T-helper 1 cell treated with Interleukin-12 subunit alpha and Interleukin-12 subunit beta and Interleukin-4 antibody, amounts not matched to agents 30 μg/mL and 1 μg/mL, for 36 hours (primary cell): ENCODE results near the gene RAMACL.

Source experiments
- H3K27ac Mint-ChIP-seq: one replicate; pipeline ENCODE4 v1.8.0; 2021; ENCODE audit warnings: mild to moderate bottlenecking, mixed read lengths
- H3K27me3 Mint-ChIP-seq: one replicate; pipeline ENCODE4 v1.8.0; 2021; ENCODE audit warnings: low read depth, mixed read lengths
- H3K36me3 Mint-ChIP-seq: one replicate; pipeline ENCODE4 v1.8.0; 2021; ENCODE audit warnings: low read depth, mixed read lengths
- H3K4me1 Mint-ChIP-seq: one replicate; pipeline ENCODE4 v1.8.0; 2021; ENCODE audit warnings: low read depth, mixed read lengths
- H3K4me3 Mint-ChIP-seq: one replicate; pipeline ENCODE4 v1.8.0; 2021; ENCODE audit warnings: mild to moderate bottlenecking, moderate library complexity, mixed read lengths
- H3K9me3 Mint-ChIP-seq: one replicate; pipeline ENCODE4 v1.8.0; 2021; ENCODE audit warnings: mixed read lengths

RAMACL gene

DNA sequence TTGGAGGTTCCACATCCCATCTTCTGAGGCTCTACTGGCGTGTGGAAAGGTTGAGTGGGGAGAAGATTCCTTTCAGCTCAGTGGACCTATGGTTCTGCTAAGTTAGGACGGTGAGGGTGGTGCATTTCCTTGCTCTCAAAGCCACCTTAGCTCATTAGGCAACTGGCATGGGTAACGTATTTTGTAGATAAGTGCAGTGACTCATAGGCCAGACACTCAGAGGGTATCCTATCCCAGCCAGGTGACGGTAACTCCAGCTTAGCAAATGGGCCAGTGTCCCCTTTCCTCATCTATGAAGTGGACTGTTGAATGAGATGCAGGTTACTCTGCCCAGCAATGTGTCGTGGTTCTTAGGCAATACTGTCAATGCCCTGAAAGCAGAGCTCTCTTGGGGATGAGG, 36.8 kb upstream of the RAMACL start:
- H3K9me3 Mint-ChIP-seq: no peaks in the 10 kb centered on the region
- no peaks in the 10 kb centered on the region for H3K36me3 Mint-ChIP-seq
- H3K27ac Mint-ChIP-seq: no peak overlapping the region
- H3K4me3 Mint-ChIP-seq: no peak overlapping the region
- peaks cover 11% of the 10 kb centered on the region for H3K4me1 Mint-ChIP-seq
- peaks cover 32% of the 10 kb centered on the region for H3K27me3 Mint-ChIP-seq

DNA sequence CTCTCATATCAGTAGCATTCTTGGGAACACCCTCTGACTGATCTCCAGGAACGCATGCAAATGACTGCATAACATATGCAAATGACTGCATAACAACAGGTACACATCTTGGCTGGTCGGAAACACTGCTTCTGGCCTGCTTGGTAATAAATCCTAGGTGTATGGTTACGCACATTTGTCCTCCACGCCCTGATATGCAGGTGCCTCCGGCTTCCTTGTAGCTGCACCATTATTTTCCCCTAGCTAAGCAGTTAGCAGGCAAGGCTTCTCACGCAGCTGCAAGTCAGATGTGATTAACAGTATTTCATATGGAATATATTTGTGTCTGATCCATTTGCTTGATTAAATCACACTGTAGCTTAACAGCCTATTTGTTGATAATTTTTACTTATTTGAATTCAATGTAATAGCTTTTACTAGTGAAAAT, 34.6 kb upstream of the RAMACL start:
- Mint-ChIP-seq H3K9me3 (no peaks in the 10 kb centered on the region), H3K4me1 (peaks cover 6% of the 10 kb centered on the region)

DNA sequence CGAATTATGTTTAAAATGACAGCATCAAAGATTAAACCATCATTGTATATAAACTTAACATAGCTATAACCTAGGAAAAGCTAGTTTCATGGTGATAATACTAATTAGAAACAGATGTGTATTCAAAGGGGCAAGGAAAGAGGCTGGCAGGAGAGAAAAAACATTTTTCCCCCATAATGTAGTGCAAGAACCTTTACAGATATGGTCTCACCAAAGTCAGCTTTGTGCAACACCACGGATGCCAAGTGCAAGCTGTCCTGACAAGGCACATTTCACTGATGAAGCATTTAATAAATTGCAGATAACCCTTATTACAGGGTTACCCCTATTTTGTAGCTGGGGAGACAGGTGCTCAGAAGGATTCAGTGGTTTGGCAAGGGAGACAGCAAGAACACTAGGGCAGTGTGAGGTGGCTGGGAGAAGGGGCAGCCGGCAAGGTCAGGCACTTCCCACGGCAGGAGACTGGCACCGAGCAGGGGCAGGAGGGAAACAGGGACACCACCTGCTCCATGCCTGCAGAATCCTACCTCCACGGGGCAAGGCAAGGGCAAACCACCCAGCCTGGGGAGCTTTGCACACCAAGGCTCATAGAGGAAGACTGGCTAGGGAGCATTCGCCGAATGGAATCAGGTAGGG, 34.1 kb upstream of the RAMACL start:
- H3K9me3 Mint-ChIP-seq: no peaks in the 10 kb centered on the region
- H3K27me3 Mint-ChIP-seq: peaks cover 22% of the 10 kb centered on the region
- H3K27ac Mint-ChIP-seq: no peak overlapping the region
- peaks cover 2% of the 10 kb centered on the region for H3K4me1 Mint-ChIP-seq
- H3K4me3 Mint-ChIP-seq: no peak overlapping the region
- no peaks in the 10 kb centered on the region for H3K36me3 Mint-ChIP-seq

More for the DNA sequence above, 34.6 kb upstream of the RAMACL start:
- H3K27ac Mint-ChIP-seq: no peak overlapping the region
- no peak overlapping the region for H3K4me3 Mint-ChIP-seq
- peaks cover 28% of the 10 kb centered on the region for H3K27me3 Mint-ChIP-seq
- no peaks in the 10 kb centered on the region for H3K36me3 Mint-ChIP-seq

DNA sequence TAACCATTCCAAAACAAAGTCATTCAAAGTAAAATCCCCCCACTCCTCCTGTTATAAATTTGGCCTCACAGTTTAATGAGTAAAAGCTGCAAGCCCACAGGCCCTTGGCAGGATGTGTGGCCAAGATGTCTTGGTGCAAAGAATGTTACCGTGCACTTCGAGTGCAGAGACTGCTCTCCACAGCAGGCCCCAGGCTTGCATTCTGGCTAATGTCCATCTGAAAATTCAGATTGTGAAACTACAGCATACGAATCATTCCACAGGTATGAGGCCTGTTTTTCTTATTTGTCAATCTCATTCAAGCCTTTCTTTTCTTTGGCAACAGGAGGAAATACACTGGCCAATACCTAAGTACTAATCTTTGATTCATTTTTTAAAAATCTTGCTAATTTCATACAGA, 33.4 kb upstream of the RAMACL start:
- Mint-ChIP-seq H3K4me3 (no peak overlapping the region), H3K36me3 (no peaks in the 10 kb centered on the region), H3K27ac (no peak overlapping the region), H3K4me1 (peaks cover 1% of the 10 kb centered on the region), H3K27me3 (peaks cover 16% of the 10 kb centered on the region), H3K9me3 (no peaks in the 10 kb centered on the region)

DNA sequence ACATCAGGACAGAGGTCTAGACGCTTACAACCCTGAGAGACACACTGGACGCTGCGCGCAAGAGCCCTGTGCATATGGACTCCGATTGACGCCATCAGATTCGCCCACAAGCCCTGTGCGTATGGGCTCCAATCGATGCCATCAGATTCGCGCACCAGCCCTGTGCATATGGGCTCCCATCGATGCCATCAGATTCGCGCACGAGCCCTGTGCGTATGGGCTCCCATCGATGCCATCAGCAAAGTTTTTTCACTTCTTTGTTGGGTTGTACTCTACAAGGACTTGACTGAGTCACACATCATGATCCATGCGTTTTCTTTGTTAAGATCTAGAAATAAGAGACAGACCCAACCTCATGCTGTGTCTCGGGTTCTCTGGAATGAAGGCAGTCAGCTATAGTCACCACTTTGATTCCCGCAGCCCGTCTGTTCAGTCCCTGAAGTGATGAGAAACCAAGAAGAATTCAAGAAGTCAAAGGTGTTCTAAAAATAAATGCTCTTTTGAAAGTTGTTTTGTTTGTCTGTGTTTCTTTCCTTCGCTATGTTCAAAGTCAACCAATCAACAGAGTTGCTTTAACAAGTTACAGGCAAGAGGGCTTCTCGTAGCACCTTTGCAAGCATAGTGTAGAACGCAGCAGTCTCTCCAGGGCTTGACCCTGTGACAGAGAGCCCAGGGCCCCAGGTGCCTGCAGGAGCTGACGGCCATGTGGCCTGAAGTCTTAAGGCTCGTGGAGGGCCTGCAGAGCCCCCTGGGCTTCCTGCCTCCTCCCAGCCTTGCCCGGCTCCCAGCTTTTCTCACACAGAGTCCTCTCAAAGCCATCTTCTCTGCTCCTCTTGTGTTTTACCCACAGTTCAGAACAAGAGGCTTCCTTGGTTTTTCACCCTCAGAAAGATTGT, 32.6 kb upstream of the RAMACL start:
- H3K4me1 Mint-ChIP-seq: peaks cover 1% of the 10 kb centered on the region
- H3K27ac Mint-ChIP-seq: no peak overlapping the region
- peaks cover 12% of the 10 kb centered on the region for H3K27me3 Mint-ChIP-seq
- H3K4me3 Mint-ChIP-seq: no peak overlapping the region
- H3K36me3 Mint-ChIP-seq: no peaks in the 10 kb centered on the region
- H3K9me3 Mint-ChIP-seq: no peaks in the 10 kb centered on the region

DNA sequence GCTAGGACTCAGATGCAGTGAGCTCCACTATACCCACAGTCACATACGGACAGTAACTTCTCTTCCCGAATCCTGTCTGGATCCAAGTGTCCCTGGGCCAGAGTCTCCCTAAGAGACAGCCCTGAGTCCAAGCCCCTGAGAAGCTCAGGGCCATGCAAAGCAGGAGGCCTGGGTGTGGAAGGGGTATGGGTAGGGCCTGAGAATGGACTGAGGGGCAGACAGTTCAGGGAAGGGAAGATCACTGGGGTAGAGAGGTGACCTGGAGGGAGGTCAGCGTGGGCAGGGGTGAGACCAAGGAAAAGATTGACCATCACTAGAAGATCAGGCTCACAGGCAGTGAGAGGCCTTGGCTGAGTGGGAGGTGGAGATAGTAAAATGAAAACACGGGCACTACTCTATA, 31.8 kb upstream of the RAMACL start:
- Mint-ChIP-seq H3K9me3 (no peaks in the 10 kb centered on the region), H3K4me1 (peaks cover 1% of the 10 kb centered on the region), H3K27me3 (peaks cover 8% of the 10 kb centered on the region), H3K36me3 (no peaks in the 10 kb centered on the region), H3K27ac (no peak overlapping the region), H3K4me3 (no peak overlapping the region)

DNA sequence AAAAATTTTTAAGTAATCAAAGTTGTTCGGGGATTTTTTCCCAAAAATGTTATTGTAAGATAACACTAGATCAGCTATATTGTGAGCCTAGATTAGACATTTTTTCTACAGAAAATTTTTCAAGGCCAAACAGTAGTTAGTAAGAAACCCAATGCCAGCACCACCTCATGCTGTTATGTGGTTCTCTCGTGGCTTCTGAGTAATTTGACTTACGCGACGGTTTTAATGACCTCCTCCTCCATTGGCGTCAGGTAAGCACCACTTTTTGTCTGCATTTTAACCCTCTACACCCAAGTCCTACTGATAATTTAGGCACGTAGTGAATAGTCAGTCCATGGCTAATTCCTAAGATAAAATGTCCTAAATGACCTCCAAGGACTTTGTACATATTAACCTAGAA, 30.9 kb upstream of the RAMACL start:
- Mint-ChIP-seq H3K27me3 (no peaks in the 10 kb centered on the region), H3K9me3 (no peaks in the 10 kb centered on the region), H3K4me3 (no peak overlapping the region), H3K4me1 (peaks cover 1% of the 10 kb centered on the region), H3K27ac (no peak overlapping the region), H3K36me3 (no peaks in the 10 kb centered on the region)

DNA sequence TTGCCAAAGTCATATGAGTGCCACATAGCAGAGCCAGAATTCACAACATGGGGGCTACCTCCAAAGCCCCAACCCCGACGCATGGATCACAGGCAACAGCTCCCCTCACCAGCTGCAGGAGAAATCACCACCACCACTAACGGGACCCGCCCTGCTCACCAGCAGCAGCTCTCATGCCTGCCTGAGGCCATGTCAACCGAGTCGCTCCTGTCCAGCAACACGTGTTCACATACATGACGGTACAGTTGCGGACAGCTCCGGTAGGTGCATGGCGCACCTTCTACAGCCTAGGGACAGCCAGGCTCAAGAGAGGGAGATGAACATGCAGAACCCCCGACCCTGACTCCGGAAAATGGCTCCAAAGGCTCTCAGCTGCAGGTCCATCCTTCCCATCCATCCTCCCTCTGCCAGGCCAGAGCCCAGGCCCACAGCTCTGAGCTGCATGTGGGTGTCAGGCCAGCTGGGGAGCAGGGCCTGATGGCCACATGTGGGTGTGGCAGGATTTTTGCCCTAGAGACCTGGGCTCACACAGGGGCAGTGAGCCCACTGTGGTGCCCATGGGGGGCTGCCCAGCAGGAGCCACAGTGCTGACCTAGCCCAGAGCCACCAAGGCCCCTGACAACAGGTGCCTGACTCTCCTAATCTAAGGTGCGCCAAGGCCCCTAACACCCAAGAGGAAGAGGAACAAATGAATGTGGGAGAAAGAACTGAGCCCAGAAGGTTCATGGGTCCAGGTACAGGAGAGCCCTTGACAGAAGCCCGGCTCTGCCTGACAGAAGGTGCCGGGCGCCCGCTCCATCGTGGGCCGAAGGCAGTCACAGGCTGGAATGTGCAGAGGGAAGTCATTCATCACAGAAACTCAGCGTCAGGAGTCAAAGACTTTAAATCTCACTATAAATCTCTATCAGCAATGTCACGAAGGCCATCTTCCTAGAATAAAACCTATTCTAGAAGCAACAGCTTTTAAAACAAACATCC, 30.1 kb upstream of the RAMACL start:
- Mint-ChIP-seq H3K27ac (no peak overlapping the region), H3K4me3 (no peak overlapping the region), H3K36me3 (no peaks in the 10 kb centered on the region), H3K4me1 (peaks cover 1% of the 10 kb centered on the region), H3K27me3 (no peaks in the 10 kb centered on the region), H3K9me3 (no peaks in the 10 kb centered on the region)

DNA sequence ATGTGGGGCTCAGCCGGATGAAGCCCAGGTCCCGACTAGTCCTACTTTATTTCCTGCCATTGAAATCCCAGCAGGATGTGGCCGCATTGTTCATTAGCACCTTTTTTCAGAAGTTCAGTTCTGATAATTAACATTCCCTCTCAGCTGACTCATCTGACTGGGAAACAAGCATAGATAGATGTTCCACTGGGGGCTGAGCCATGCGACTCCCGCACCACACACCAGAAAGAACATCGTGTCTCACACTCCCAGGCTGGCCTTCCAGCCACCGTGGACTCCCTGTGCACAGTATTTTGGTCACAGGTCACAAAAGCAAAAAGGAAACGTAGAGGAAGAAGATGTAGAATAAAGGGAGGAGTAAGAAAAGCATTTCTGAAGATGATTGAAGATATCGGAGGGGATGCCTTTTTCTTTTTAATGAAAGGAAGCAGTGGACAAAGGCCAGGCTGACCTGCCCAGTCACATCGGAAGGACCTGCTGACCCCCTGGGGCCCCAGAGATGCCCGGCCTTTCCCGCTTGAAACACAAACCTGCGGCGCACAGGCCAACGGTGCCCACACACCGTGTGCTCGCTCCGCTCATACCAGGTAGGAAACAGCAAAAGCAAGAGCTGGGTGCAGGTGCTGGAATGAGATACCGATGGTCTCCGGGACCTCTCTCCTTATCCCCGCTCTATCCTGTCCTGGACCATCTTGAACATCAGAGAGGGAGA, 28.7 kb upstream of the RAMACL start:
- Mint-ChIP-seq H3K27ac (no peak overlapping the region), H3K9me3 (no peaks in the 10 kb centered on the region), H3K36me3 (no peaks in the 10 kb centered on the region), H3K4me3 (no peak overlapping the region), H3K27me3 (no peaks in the 10 kb centered on the region), H3K4me1 (peaks cover 1% of the 10 kb centered on the region)

DNA sequence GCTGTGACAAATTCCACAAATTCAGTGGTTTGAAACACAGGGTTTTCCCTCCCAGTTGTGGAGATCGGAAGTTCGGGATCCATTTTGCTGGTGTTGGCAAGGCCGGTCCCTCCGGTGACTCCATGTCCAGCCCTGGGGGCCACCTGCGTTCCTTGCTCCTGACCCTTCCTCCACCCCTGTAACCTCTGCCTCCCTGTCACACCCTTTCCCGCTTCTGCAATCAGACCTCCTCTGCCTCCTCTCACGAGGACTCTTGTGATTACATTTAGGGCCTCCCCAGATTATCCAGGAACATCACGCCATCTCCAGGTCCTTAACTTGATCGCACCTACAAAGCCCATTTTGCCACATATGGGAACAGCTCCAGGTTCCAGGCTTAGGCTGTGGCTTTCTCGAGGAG, 28.1 kb upstream of the RAMACL start:
- no peaks in the 10 kb centered on the region for H3K9me3 Mint-ChIP-seq
- H3K36me3 Mint-ChIP-seq: no peaks in the 10 kb centered on the region
- H3K27me3 Mint-ChIP-seq: no peaks in the 10 kb centered on the region
- no peak overlapping the region for H3K27ac Mint-ChIP-seq
- H3K4me1 Mint-ChIP-seq: peaks cover 1% of the 10 kb centered on the region
- no peak overlapping the region for H3K4me3 Mint-ChIP-seq

DNA sequence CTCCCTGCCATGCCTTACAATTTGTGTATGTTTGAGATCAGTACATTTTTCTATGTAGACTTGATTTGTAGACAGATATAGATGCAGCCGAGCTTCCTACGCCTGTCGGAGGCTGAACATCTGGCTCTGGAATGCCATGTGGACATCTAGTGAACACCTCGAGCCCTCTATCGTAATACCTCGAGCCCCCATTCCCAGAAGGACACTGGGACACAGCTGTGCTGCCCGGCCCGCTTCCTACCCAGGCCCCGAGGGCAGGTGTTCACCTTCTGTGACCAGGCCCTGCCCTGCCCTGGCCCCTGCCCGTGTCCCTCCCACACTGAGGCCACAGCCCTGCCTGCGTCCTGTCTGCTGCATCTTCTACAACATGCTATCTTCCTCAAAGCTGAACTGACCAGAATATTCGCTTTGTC, 27.7 kb upstream of the RAMACL start:
- Mint-ChIP-seq H3K27ac (no peak overlapping the region), H3K36me3 (no peaks in the 10 kb centered on the region), H3K4me3 (no peak overlapping the region), H3K4me1 (peaks cover 1% of the 10 kb centered on the region), H3K27me3 (no peaks in the 10 kb centered on the region), H3K9me3 (no peaks in the 10 kb centered on the region)

DNA sequence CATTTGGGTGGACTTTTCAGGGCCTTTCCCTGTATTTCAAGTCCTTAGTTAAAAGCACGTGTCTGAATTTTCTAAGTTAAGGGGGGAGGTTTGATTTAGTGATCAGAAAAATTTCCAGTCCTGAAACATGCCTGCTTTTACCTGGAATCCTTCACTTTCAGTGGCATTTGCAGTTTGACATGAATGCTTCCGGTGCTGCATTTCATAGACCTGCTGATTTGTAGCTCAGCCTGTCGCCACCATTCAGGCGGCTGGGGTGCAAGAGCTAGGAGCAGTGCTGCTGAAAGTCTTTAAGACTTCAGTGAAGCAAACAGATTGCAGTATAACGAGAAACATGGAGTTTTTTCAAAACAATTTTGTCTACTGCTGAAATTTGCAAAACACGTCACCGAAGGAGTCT, 26.5 kb upstream of the RAMACL start:
- Mint-ChIP-seq H3K36me3 (no peaks in the 10 kb centered on the region), H3K27ac (no peak overlapping the region), H3K4me3 (no peak overlapping the region), H3K4me1 (peaks cover 1% of the 10 kb centered on the region), H3K27me3 (no peaks in the 10 kb centered on the region), H3K9me3 (no peaks in the 10 kb centered on the region)

DNA sequence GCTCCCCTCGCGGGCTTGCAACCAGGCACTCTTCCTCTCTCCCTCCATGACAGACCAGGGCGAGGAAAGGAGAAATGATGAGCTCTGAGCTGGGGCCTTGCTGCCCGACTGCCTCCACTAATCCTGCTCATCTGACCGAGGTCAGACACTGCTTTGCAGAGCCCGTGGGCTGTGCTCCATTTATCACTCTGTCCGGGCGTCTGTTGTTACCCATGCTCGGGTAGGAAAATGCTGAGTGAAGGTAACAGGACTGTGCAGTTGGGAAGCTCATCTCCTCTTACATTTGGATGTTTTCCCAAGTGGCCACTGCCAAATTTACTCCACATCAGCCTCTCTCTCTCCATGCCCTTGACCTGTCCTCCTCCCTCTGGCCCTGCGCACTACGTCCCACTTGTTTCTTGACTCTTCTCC, 26.0 kb upstream of the RAMACL start:
- H3K4me1 Mint-ChIP-seq: peaks cover 1% of the 10 kb centered on the region
- no peaks in the 10 kb centered on the region for H3K36me3 Mint-ChIP-seq
- no peaks in the 10 kb centered on the region for H3K9me3 Mint-ChIP-seq
- H3K27me3 Mint-ChIP-seq: no peaks in the 10 kb centered on the region
- no peak overlapping the region for H3K27ac Mint-ChIP-seq
- H3K4me3 Mint-ChIP-seq: no peak overlapping the region

DNA sequence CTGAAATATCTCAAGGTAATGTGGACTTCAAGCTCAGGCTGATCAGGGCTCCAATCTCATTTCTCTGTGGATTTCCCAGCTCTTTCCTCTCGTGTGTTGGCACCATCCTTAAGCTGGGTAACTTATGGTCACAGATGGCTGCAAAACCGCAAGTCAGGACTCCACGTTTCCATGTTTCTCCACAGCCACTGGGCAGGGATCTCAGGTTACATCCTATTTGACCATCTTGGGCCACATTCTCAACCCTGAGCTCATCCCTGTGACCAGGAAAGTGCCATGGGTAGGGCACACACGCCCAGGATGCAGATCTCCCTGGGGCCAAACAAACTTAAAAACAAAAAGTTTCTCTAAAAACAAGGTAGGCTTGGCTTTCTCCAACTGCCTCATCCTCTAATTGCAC, 25.2 kb upstream of the RAMACL start:
- H3K27me3 Mint-ChIP-seq: no peaks in the 10 kb centered on the region
- H3K4me1 Mint-ChIP-seq: peaks cover 1% of the 10 kb centered on the region
- no peaks in the 10 kb centered on the region for H3K9me3 Mint-ChIP-seq
- H3K4me3 Mint-ChIP-seq: no peak overlapping the region
- H3K36me3 Mint-ChIP-seq: no peaks in the 10 kb centered on the region
- no peak overlapping the region for H3K27ac Mint-ChIP-seq
